HG03066 (cell line): Measurements from ENCODE around the gene TAF9.
"Not testable (repeated sequence)": the region's sequence is repeated elsewhere in the genome, so short reads cannot be mapped to it uniquely, and the experiment has no call there.

Experiments
- ATAC-seq: cut with Tn5 transposase; IDR thresholded peaks from one replicate; pipeline ENCODE4 v1.9.1; 2021; ENCODE audit warnings: low read depth; ENCODE audit not compliant: unreplicated experiment

The TAF9 gene, protein sequence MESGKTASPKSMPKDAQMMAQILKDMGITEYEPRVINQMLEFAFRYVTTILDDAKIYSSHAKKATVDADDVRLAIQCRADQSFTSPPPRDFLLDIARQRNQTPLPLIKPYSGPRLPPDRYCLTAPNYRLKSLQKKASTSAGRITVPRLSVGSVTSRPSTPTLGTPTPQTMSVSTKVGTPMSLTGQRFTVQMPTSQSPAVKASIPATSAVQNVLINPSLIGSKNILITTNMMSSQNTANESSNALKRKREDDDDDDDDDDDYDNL

DNA sequence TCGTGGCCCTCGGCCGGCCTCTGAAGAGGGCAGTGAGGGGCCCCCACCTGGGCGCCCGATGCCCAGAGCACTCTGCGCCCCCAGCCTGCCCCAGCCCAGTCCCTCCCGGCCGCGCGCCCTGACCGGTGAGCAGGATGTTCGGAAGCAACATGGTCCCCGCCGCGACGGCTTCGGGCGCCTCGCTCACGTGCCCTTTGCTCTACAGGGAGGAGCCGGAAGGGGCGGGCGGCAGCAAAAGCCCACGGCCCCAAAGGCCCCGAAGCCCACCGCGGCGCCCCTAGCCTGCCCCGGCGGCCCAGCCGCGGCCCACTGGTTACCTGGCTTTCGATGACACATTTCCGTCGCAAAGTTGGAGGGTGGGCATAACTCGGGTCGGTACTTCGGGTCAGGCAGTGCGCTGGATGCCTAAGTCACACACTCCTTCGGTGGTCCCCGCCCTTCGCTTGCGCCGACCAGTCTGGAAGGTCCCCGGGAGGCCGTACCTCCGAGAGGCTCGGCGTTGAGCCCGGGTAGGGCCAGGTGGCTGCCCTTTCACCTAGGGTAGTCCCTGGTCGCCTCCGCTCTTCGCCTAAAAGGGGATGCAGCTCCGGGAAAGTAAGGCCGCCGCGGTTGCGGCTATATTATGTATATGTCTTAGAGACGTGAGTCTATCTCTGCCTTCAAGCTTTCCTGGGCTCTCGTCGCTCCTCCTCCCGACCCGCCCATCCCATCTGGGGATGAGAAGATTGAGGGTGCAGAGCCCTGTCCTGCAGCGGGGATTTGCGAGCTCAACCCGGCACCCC, at the start of gene TAF9, which contains the start of the genes AK6 and RAD17:
Gene TAF9 (minus strand): TSS at position 181 of the 782 bp plus-strand sequence. CDS start 3,783 bp downstream, outside the sequence.
Gene AK6 (minus strand): TSS at position 181 of the 782 bp plus-strand sequence. CDS start 30 bp downstream, at position 151.
Gene RAD17 (plus strand): TSS at position 479 of the 782 bp plus-strand sequence. CDS start 2,391 bp downstream, outside the sequence.
- ATAC-seq = peak; percentile 94

GRCh38 chr5:69418554-69418953, 49.2 kb upstream of the TAF9 start:
- no peak for ATAC-seq

DNA sequence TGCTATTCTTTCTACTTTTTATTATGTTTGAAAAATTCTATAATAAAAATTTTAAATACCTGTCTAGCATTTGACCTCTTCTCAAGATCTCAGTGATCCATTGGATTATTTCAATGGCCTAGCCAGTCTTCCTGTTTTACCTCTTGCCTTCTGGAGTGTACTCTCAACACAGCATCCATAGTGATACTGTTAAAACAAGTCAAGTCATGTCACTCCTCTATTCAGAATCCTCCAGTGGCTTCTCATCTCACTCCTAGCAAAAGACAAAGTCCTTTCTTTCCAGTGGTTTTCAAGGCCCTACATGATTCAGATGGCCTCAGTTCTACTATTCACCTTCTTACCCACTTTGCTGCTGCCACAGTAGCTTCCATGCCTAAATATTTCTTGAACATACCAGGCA, 47.4 kb upstream of the TAF9 start:
- no peak for ATAC-seq

DNA sequence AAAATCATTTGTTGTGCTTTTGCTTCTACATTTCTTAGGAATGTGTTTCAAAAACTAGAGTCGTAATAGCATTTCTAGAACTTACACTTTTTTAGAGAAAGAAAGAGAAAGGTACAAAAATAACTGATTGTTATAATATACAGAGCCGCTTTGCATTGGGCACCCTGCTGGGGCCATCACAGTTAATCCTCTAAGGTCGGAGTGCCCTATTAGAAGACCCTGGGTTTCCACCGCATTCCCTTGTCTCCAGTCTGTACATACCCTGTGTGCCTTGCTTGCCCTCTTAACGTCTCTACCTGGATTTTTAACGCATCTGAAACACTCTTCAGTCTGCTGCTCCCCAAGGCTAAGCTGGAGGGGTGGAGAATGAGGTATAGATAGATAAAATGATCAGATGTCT, 46.9 kb upstream of the TAF9 start:
- no peak for ATAC-seq

DNA sequence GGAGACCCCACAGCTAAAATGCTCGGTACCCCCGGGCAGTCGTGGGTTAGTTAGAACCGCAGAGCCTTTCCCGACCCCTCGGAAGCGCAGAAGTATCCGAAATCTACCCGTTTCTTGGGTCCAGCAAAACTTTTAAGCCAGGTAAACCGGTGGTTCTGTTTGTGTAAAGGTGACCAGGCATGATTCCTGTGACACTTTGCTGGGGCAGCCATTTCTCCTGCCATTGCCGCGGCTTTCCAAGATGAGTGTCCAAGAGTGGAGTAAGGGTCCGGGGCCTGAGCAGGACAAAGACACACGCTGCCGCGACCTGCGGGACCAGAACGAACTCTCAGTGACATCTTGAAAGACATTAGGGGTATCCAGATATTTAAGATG, 46.3 kb upstream of the TAF9 start:
- no peak for ATAC-seq

- ATAC-seq = no peak
These were observed 45.7 kb upstream of the TAF9 start, which contains the start of gene MARVELD2 for GRCh38 chr5:69414885-69415583. Gene MARVELD2 (plus strand): TSS chr5:69415116. CDS start chr5:69419386, 4,270 bp downstream.

GRCh38 chr5:69404659-69405330, 35.5 kb upstream of the TAF9 start:
- ATAC-seq = no peak

- ATAC-seq = no peak
These were observed 9.1 kb upstream of the TAF9 start for GRCh38 chr5:69378376-69378775.

DNA sequence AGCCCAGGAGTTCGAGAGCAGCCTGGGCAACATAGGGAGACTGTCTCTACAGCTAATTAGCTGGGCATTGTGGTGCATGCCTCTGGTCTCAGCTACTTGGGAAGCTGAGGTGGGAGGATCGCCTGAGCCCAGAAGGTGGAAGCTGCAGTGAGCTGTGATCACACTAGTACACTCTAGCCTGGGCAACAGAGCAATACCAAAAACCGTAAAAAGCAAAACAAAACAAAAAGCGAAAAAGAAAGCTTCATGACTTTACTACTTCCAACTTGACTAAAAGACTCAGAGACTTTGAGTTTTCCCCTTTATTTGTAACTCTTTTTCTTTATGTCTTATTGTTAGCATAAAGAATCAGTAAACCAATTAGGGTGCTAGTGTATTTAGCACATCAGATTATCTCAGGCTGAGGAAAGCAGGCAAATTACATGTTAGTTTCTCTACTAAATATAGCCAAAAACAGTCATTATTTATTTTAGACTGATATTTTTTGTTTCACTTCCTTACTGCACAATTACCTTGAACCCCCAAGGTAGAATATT, 5.7 kb upstream of the TAF9 start:
- peak; percentile 68 for ATAC-seq

- ATAC-seq = no peak
These were observed 3.1 kb upstream of the TAF9 start for GRCh38 chr5:69372394-69372793.

GRCh38 chr5:69370335-69370734, 1.0 kb upstream of the TAF9 start:
- not testable (repeated sequence) for ATAC-seq

GRCh38 chr5:69368458-69369339, 621 bp downstream of the TAF9 start:
- peak; percentile 20 for ATAC-seq

GRCh38 chr5:69367697-69368279, 1.5 kb downstream of the TAF9 start:
- ATAC-seq = no peak

GRCh38 chr5:69364850-69365249, 4.5 kb downstream of the TAF9 start:
- no peak for ATAC-seq

- no peak for ATAC-seq
These were observed 4.9 kb downstream of the TAF9 start for GRCh38 chr5:69364414-69364813.

DNA sequence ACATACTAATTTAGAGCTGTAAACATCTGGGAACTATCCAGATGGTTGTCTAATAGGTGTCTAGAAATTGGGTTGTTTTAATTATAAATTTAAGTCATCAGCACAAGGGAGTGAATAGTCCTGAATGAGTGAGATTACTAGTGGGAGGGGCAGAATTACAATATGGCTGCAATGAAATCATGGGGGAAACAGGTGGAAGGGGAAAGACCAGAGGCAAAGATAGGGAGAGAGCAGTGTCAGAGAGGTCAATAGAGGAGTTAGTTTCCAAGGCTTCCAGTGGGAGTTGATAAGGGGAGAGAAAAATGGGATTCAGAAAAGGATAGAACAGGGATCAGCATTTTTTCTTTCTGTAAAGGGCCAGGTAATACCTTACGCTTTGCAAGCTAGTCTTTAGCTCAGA, 8.9 kb downstream of the TAF9 start:
- no peak for ATAC-seq

GRCh38 chr5:69359699-69360098, 9.6 kb downstream of the TAF9 start:
- no peak for ATAC-seq

- ATAC-seq = no peak
These were observed 18.7 kb downstream of the TAF9 start for GRCh38 chr5:69350664-69351063.

GRCh38 chr5:69343083-69343482, 26.2 kb downstream of the TAF9 start:
- no peak for ATAC-seq
